ENCODE results near the gene JAZF1.

DNA sequence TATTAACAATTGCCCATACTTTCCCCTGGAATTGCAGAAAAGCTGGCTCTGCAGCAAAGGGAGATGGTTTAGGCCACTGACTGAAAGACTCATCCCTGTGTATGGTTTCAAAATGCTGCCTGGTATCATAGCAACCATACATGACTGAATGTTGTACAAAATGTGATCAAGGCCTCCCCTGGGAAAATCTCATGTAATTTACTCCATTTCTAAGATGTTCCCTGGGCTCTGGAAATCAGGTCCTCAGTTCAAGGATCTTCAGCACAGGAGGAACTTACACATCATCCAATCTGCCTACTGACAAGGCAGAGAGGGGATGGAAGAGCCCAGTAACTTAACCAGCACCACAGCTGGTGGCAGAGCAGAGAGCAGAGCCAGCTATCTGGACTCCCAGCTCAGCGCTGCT is 111.8 kb downstream of the JAZF1 start:
- TF ChIP-seq, protein P1, sequence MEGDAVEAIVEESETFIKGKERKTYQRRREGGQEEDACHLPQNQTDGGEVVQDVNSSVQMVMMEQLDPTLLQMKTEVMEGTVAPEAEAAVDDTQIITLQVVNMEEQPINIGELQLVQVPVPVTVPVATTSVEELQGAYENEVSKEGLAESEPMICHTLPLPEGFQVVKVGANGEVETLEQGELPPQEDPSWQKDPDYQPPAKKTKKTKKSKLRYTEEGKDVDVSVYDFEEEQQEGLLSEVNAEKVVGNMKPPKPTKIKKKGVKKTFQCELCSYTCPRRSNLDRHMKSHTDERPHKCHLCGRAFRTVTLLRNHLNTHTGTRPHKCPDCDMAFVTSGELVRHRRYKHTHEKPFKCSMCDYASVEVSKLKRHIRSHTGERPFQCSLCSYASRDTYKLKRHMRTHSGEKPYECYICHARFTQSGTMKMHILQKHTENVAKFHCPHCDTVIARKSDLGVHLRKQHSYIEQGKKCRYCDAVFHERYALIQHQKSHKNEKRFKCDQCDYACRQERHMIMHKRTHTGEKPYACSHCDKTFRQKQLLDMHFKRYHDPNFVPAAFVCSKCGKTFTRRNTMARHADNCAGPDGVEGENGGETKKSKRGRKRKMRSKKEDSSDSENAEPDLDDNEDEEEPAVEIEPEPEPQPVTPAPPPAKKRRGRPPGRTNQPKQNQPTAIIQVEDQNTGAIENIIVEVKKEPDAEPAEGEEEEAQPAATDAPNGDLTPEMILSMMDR (IDR thresholded peaks at IDR 0.05): no peak
- no peak for TF ChIP-seq POLR2A (IDR thresholded peaks at IDR 0.05)
